HG03039 (cell line): ENCODE data around the gene SLC29A3.
"Not testable (repeated sequence)": the region's sequence is repeated elsewhere in the genome, so short reads cannot be mapped to it uniquely, and the experiment has no call there.

Experiments
- ATAC-seq: cut with Tn5 transposase; IDR thresholded peaks from one replicate; pipeline ENCODE4 v1.9.1; 2021; ENCODE audit warnings: mild to moderate bottlenecking, moderate library complexity; ENCODE audit not compliant: unreplicated experiment

Gene SLC29A3

GRCh38 chr10:71344993-71345480, 26.0 kb downstream of the SLC29A3 start:
- no peak for ATAC-seq

- no peak for ATAC-seq
Observed at GRCh38 chr10:71345694-71346093, 26.6 kb downstream of the SLC29A3 start.

- no peak for ATAC-seq
Observed at GRCh38 chr10:71346731-71347130, 27.7 kb downstream of the SLC29A3 start.

- ATAC-seq: no peak
Observed at GRCh38 chr10:71347587-71348395, 28.7 kb downstream of the SLC29A3 start.

GRCh38 chr10:71348850-71349249, 29.8 kb downstream of the SLC29A3 start:
- no peak for ATAC-seq

- no peak for ATAC-seq
Observed at GRCh38 chr10:71349406-71349805, 30.3 kb downstream of the SLC29A3 start.

GRCh38 chr10:71351087-71351486, 32.0 kb downstream of the SLC29A3 start:
- ATAC-seq: no peak

- no peak for ATAC-seq
Observed at GRCh38 chr10:71351628-71352319, 32.7 kb downstream of the SLC29A3 start.

- no peak for ATAC-seq
Observed at GRCh38 chr10:71353639-71354038, 34.6 kb downstream of the SLC29A3 start.

GRCh38 chr10:71354776-71355175, 35.7 kb downstream of the SLC29A3 start:
- no peak for ATAC-seq

- no peak for ATAC-seq
Observed at GRCh38 chr10:71355886-71356285, 36.8 kb downstream of the SLC29A3 start.

GRCh38 chr10:71357792-71358265, 38.8 kb downstream of the SLC29A3 start:
- ATAC-seq: no peak

GRCh38 chr10:71358277-71358676, 39.2 kb downstream of the SLC29A3 start:
- ATAC-seq: no peak

GRCh38 chr10:71358906-71359305, 39.8 kb downstream of the SLC29A3 start:
- not testable (repeated sequence) for ATAC-seq

- no peak for ATAC-seq
Observed at GRCh38 chr10:71359364-71360046, 40.4 kb downstream of the SLC29A3 start.

- no peak for ATAC-seq
Observed at GRCh38 chr10:71360735-71361134, 41.7 kb downstream of the SLC29A3 start.

GRCh38 chr10:71361581-71361980, 42.5 kb downstream of the SLC29A3 start:
- no peak for ATAC-seq

GRCh38 chr10:71362141-71362540, 43.1 kb downstream of the SLC29A3 start:
- ATAC-seq: no peak

- no peak for ATAC-seq
Observed at GRCh38 chr10:71363936-71364335, 44.9 kb downstream of the SLC29A3 start.

- ATAC-seq: no peak
Observed at GRCh38 chr10:71365366-71365765, 46.3 kb downstream of the SLC29A3 start.

GRCh38 chr10:71366690-71367089, 47.6 kb downstream of the SLC29A3 start:
- ATAC-seq: no peak
